GM12878 (cell line): ENCODE measurements around the gene MINAR2. TPM values are rescaled to one million over a fixed set of nuclear protein-coding genes. Genes with fewer than 3 reads are reported as not detected.

ENCODE experiments used
- ATAC-seq: fragments of 200-7000 bp; cut with Tn5 transposase; 3 replicates; pipeline ENCODE4 v1.9.1; 2020; ENCODE audit warnings: mild to moderate bottlenecking, moderate library complexity
- BruUV-seq: library from RNA; stranded (reverse); fragments of 400-500 nt; replicated peaks from 2 replicates; lab custom pipeline; 2021; lab: Mats Ljungman, UMichigan
- CTCF ChIA-PET: fragments of 300-600 bp; sonication (Branson Sonifier 250); formaldehyde crosslinking; extraction: SDS; loops from one replicate; lab custom pipeline; 2021; ENCODE audit warnings: inconsistent platforms; lab: Yijun Ruan, JAX
- POLR2A ChIA-PET: fragments of 350-600 bp; formaldehyde crosslinking; extraction: SDS; loops from one replicate; lab custom pipeline; 2021; ENCODE audit warnings: inconsistent platforms; lab: Charles Lee
- RAD21 ChIA-PET: fragments of 300-600 bp; sonication (Branson Sonifier 250); formaldehyde crosslinking; loops from one replicate; lab custom pipeline; 2023; ENCODE audit warnings: antibody characterized with exemption; ENCODE audit not compliant: unreplicated experiment; lab: Charles Lee
- SMC1A ChIA-PET: fragments of 300-600 bp; sonication (Branson Sonifier 250); formaldehyde crosslinking; loops from one replicate; lab custom pipeline; 2023; ENCODE audit not compliant: unreplicated experiment, uncharacterized antibody; lab: Charles Lee
- DNase-seq: peaks from one replicate; pipeline ENCODE4 v3.0.0-alpha.2; 2011; ENCODE audit warnings: low read depth, low spot score
- FAIRE-seq: peaks from 3 replicates; lab custom pipeline; 2011; peaks lifted over from hg19 to GRCh38; lab: Jason Lieb, UNC
- H2AFZ ChIP-seq: 2 replicates; pipeline ENCODE4 v1.6.0; 2011; ENCODE audit warnings: low read depth, low read length, control low read depth; ENCODE audit not compliant: control insufficient read depth
- H3K27ac ChIP-seq: 2 replicates; pipeline ENCODE4 v1.5.1; 2011; ENCODE audit warnings: control low read depth; ENCODE audit not compliant: control insufficient read depth, insufficient read depth
- H3K27me3 ChIP-seq, 2 experiments: replicated peaks in 1 of 2; 2 replicates each; pipeline versions ENCODE4 v1.6.0 to v1.6.1; 2011; ENCODE audit warnings: low read length in 1 of 2; ENCODE audit not compliant: control insufficient read depth in 2 of 2, insufficient read depth in 2 of 2
- H3K36me3 ChIP-seq, 2 experiments: 2 replicates each; pipeline ENCODE4 v1.5.1; 2011; ENCODE audit warnings: low read length in 1 of 2; ENCODE audit not compliant: control insufficient read depth in 2 of 2, insufficient read depth in 2 of 2
- H3K4me1 ChIP-seq: 2 replicates; pipeline ENCODE4 v1.6.1; 2011; ENCODE audit warnings: mild to moderate bottlenecking, low read length, moderate library complexity, mixed read lengths; ENCODE audit not compliant: control insufficient read depth, insufficient read depth
- H3K4me2 ChIP-seq: 2 replicates; pipeline ENCODE4 v1.6.0; 2011; ENCODE audit warnings: control low read depth; ENCODE audit not compliant: control insufficient read depth, insufficient read depth
- H3K4me3 ChIP-seq: fragments of 200-600 bp; sonication (generic); 2 replicates; pipeline ENCODE4 v1.5.1; 2016
- H3K79me2 ChIP-seq: 2 replicates; pipeline ENCODE4 v1.6.0; 2011; ENCODE audit warnings: low read length; ENCODE audit not compliant: control insufficient read depth, insufficient read depth
- H3K9ac ChIP-seq: 2 replicates; pipeline ENCODE4 v1.8.0; 2011; ENCODE audit warnings: low read length, control low read depth, mixed read lengths; ENCODE audit not compliant: control insufficient read depth, insufficient read depth
- H3K9me3 ChIP-seq: replicated peaks from 3 replicates; pipeline ENCODE4 v1.5.1; 2011; ENCODE audit warnings: mild to moderate bottlenecking, low read length; ENCODE audit not compliant: control insufficient read depth, insufficient read depth
- H4K20me1 ChIP-seq: 2 replicates; pipeline ENCODE4 v1.6.0; 2011; ENCODE audit not compliant: control insufficient read depth, insufficient read depth
- ASH2L ChIP-seq: fragments of 300-600, 200-600 bp; sonication (generic); IDR thresholded peaks from 2 replicates; pipeline ENCODE4 v1.6.1; 2017; ENCODE audit warnings: low read depth, mild to moderate bottlenecking, borderline replicate concordance
- BCL11A ChIP-seq: IDR thresholded peaks from 2 replicates; pipeline ENCODE4 v1.6.1; 2011; ENCODE audit warnings: low read depth, low read length
- CBX3 ChIP-seq: fragments of 200-600 bp; sonication (generic); IDR thresholded peaks from 2 replicates; pipeline ENCODE4 v1.6.1; 2016; ENCODE audit warnings: low read depth, borderline replicate concordance
- HCFC1 ChIP-seq: fragments of 150-350 bp; IDR thresholded peaks from 2 replicates; pipeline ENCODE4 v1.6.1; 2014; ENCODE audit warnings: low read length
- HDAC6 ChIP-seq: fragments of 200-600 bp; sonication (generic); IDR thresholded peaks from one replicate; pipeline ENCODE4 v1.8.0; 2017; ENCODE audit warnings: antibody characterized with exemption; ENCODE audit not compliant: unreplicated experiment
- KAT2A ChIP-seq: conservative IDR thresholded peaks from 2 replicates; pipeline ENCODE4 v1.6.1; 2011; ENCODE audit warnings: low read depth, low read length; ENCODE audit not compliant: control insufficient read depth
- POLR2AphosphoS5 ChIP-seq: IDR thresholded peaks from 2 replicates; pipeline ENCODE4 v1.6.1; 2011; ENCODE audit warnings: mild to moderate bottlenecking, low read length, inconsistent platforms
- RBBP5 ChIP-seq: fragments of 200-600 bp; sonication (generic); conservative IDR thresholded peaks from 2 replicates; pipeline ENCODE4 v1.6.1; 2016
- RUNX3 ChIP-seq: IDR thresholded peaks from 2 replicates; pipeline ENCODE4 v1.6.1; 2012; ENCODE audit warnings: low read length, inconsistent platforms
- SREBF2 ChIP-seq: IDR thresholded peaks from 2 replicates; pipeline ENCODE4 v1.6.1; 2012; ENCODE audit warnings: mild to moderate bottlenecking, low read length
- SUZ12 ChIP-seq: fragments of 200-600 bp; sonication (generic); IDR thresholded peaks from one replicate; pipeline ENCODE4 v1.6.1; 2018; ENCODE audit warnings: antibody characterized with exemption, mild to moderate bottlenecking; ENCODE audit not compliant: unreplicated experiment
- TCF3 ChIP-seq: IDR thresholded peaks from 2 replicates; pipeline ENCODE4 v1.6.1; 2012; ENCODE audit warnings: low read depth, mild to moderate bottlenecking, low read length, borderline replicate concordance; ENCODE audit not compliant: insufficient read depth
- WRNIP1 ChIP-seq: IDR thresholded peaks from 2 replicates; pipeline ENCODE4 v1.6.1; 2011; ENCODE audit warnings: low read depth, low read length, improper control_type of control experiment, borderline replicate concordance
- WGBS: methylation state at CpG from one replicate; pipeline ENCODE4 v1.1.6; 2016; ENCODE audit warnings: low lambda C conversion rate; ENCODE audit not compliant: insufficient replicate concordance, insufficient coverage; ENCODE audit errors: missing lambda C conversion rate; 5-methylcytosine and 5-hydroxymethylcytosine counted together
- in situ Hi-C: fragments of 300-500 bp; cut with MboI; formaldehyde crosslinking; loops from 9 replicates; pipeline ENCODE4 v1.14.3; 2018; ENCODE audit warnings: mixed read lengths
- intact Hi-C: fragments of 100-400 bp; cut with micrococcal nuclease; formaldehyde crosslinking; loops from one replicate; pipeline ENCODE4 v1.14.2; 2022; ENCODE audit not compliant: unreplicated experiment
- polyA plus RNA-seq, 11 experiments: library from polyadenylated mRNA; depleted of rRNA in 4 of 11; unstranded in 6 of 11; stranded (reverse) in 5 of 11; fragments of >200 nt; fragmentation: Nextera tagmentation in 4 of 11; fragmentation: Illumina TruSeq in 1 of 11; extraction: Ambion mirVana in 4 of 11; extraction: Trizol in 1 of 11; gene quantifications; 1 replicate in 1 of 11; 2 replicates in 10 of 11; pipeline versions ENCODE4 v1.2.1 to v1.2.3, GENCODE V29; 2011 to 2016; ENCODE audit warnings: inconsistent platforms in 2 of 11, missing spikeins in 2 of 11, low read depth in 1 of 11
- total RNA-seq, 4 experiments: library from RNA; depleted of rRNA in 3 of 4; stranded (reverse); fragments of >200 nt in 3 of 4; fragmentation: Illumina TruSeq in 1 of 4; extraction: Trizol in 1 of 4; gene quantifications; 2 replicates each; pipeline versions ENCODE4 v1.2.1 to v1.2.3, GENCODE V29; 2013 to 2021
- TF ChIP-seq, protein P1 (sequence below): IDR thresholded peaks from 2 replicates; pipeline ENCODE4 v1.6.1; 2012; ENCODE audit warnings: low read depth, low read length, improper control_type of control experiment
- TF ChIP-seq, protein P2 (sequence below): IDR thresholded peaks from 2 replicates; pipeline ENCODE4 v1.6.1; 2011; ENCODE audit warnings: low read depth, low read length, improper control_type of control experiment, borderline replicate concordance
- TF ChIP-seq, protein P3 (sequence below): IDR thresholded peaks from 2 replicates; pipeline ENCODE4 v1.6.1; 2011; ENCODE audit warnings: borderline replicate concordance, low read depth, mild to moderate bottlenecking, moderate library complexity, low read length; ENCODE audit not compliant: insufficient read depth, poor library complexity, severe bottlenecking
- TF ChIP-seq, protein P4 (sequence below): fragments of 450-650 bp; conservative IDR thresholded peaks from 2 replicates; pipeline ENCODE4 v1.6.1; 2017; ENCODE audit warnings: mild to moderate bottlenecking, moderate library complexity

MINAR2 gene
- total and polyA plus RNA-seq, 10 of the 15 experiments (the other 5 are each of a cell fraction or from before 2014, with no cell fraction given), result 0.03 to 0.07 TPM; not detected in 8

DNA sequence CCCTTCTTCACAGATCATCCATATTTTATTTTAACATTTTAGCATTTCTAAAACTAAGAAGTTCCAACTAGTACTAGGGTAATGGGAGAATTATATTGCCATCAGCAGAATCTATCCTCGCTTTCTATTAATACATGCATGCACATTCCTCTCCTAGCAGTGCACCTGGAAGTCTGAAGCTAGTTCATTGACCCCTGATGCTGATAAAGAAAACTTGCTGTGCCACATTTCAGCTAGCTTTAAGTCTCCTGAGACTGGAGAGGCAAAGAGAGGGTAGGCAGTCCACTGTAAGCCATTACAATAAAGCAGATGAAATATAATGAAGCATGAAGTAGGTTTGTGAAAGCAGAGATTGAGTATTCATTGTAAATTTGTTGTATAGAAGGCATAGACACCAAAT lies 15.8 kb downstream of the MINAR2 start (continued):
- TF ChIP-seq, protein P1, sequence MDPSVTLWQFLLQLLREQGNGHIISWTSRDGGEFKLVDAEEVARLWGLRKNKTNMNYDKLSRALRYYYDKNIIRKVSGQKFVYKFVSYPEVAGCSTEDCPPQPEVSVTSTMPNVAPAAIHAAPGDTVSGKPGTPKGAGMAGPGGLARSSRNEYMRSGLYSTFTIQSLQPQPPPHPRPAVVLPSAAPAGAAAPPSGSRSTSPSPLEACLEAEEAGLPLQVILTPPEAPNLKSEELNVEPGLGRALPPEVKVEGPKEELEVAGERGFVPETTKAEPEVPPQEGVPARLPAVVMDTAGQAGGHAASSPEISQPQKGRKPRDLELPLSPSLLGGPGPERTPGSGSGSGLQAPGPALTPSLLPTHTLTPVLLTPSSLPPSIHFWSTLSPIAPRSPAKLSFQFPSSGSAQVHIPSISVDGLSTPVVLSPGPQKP, result no peak
- TF ChIP-seq CBX3 (no peak), BCL11A (no peak), HCFC1 (no peak), RUNX3 (no peak), SUZ12 (no peak), POLR2AphosphoS5 (no peak), SREBF2 (no peak), HDAC6 (no peak)
- TF ChIP-seq, protein P2, sequence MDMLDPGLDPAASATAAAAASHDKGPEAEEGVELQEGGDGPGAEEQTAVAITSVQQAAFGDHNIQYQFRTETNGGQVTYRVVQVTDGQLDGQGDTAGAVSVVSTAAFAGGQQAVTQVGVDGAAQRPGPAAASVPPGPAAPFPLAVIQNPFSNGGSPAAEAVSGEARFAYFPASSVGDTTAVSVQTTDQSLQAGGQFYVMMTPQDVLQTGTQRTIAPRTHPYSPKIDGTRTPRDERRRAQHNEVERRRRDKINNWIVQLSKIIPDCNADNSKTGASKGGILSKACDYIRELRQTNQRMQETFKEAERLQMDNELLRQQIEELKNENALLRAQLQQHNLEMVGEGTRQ, result no peak
- TF ChIP-seq, all 136 proteins: peak for 0

DNA sequence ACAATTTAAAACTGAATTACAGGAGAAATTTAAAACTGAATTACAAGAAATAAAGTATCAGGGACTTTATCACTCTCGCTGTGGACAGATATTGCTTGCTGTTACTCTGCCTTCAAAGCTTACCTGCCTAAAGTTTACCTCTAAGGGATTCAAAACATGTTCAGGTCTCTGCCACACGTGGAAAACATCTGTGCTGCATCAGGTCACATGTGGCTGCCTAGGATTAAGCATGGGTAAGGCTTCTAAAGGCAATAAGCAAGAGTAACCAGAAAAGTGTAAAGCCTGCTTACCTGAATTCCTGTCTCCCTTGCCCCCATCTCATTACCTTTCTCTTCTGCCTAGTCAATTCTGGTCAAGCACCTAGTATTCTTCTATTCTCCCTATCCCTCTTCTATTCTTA lies 18.9 kb downstream of the MINAR2 start:
- SMC1A ChIA-PET, result interaction anchor here (0.9 kb wide), 2 partner anchors 102 to 106 kb away, joined by 3 to 4 read pairs; no protein-coding TSS in a partner anchor
- no peak overlapping the region for H3K27ac ChIP-seq
- no peak overlapping the region for H3K4me3 ChIP-seq
- no peaks in the 10 kb centered on the region for H3K36me3 ChIP-seq
- no peaks in the 10 kb centered on the region for H3K4me1 ChIP-seq
- in situ Hi-C loops (loop anchor here (25.0 kb wide), 1 partner anchor 1554 kb away; no protein-coding TSS in a partner anchor), intact Hi-C loops (loop anchor here (5.0 kb wide), 4 partner anchors 224 to 1554 kb away; no protein-coding TSS in a partner anchor)
- no peak for ATAC-seq
- DNase-seq, result no peak
- no peak for FAIRE-seq
- H3K9ac ChIP-seq, result no peak overlapping the region
- no peaks in the 10 kb centered on the region for H3K27me3 ChIP-seq
- RAD21 ChIA-PET, result no interaction called here
- H3K4me2 ChIP-seq, result no peak overlapping the region
- H2AFZ ChIP-seq, result no peak overlapping the region
- POLR2A ChIA-PET, result no interaction called here
- no peaks in the 10 kb centered on the region for H4K20me1 ChIP-seq
- no peaks in the 10 kb centered on the region for H3K79me2 ChIP-seq
- WGBS, result 43% methylated on average over 2 of the region's 2 CpGs
- CTCF ChIA-PET, result interaction anchor here (0.7 to 2.6 kb wide), 5 partner anchors 8 to 861 kb away, joined by 3 to 27 read pairs (median 5); no protein-coding TSS in a partner anchor
- no TSS peak for BruUV-seq
- H3K9me3 ChIP-seq, result no peaks in the 10 kb centered on the region
- TF ChIP-seq, protein P3, sequence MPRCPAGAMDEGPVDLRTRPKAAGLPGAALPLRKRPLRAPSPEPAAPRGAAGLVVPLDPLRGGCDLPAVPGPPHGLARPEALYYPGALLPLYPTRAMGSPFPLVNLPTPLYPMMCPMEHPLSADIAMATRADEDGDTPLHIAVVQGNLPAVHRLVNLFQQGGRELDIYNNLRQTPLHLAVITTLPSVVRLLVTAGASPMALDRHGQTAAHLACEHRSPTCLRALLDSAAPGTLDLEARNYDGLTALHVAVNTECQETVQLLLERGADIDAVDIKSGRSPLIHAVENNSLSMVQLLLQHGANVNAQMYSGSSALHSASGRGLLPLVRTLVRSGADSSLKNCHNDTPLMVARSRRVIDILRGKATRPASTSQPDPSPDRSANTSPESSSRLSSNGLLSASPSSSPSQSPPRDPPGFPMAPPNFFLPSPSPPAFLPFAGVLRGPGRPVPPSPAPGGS, result no peak
- TF ChIP-seq RBBP5, result no peak
- TF ChIP-seq ASH2L, result no peak
- no peak for TF ChIP-seq WRNIP1
- no peak for TF ChIP-seq KAT2A
- TF ChIP-seq, protein P4, sequence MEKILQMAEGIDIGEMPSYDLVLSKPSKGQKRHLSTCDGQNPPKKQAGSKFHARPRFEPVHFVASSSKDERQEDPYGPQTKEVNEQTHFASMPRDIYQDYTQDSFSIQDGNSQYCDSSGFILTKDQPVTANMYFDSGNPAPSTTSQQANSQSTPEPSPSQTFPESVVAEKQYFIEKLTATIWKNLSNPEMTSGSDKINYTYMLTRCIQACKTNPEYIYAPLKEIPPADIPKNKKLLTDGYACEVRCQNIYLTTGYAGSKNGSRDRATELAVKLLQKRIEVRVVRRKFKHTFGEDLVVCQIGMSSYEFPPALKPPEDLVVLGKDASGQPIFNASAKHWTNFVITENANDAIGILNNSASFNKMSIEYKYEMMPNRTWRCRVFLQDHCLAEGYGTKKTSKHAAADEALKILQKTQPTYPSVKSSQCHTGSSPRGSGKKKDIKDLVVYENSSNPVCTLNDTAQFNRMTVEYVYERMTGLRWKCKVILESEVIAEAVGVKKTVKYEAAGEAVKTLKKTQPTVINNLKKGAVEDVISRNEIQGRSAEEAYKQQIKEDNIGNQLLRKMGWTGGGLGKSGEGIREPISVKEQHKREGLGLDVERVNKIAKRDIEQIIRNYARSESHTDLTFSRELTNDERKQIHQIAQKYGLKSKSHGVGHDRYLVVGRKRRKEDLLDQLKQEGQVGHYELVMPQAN, result no peak
- TF ChIP-seq TCF3, result no peak
